Erythroblast (primary cell): Measurements from ENCODE around the gene CMTM7.

Experiments used
- GATA1 ChIP-seq: IDR thresholded peaks from 2 replicates; pipeline ENCODE4 v1.6.1; 2011; ENCODE audit warnings: low read depth, mild to moderate bottlenecking, control low read depth, low read length, moderate library complexity
- POLR2A ChIP-seq: IDR thresholded peaks from 2 replicates; pipeline ENCODE4 v1.6.1; 2011; ENCODE audit warnings: mild to moderate bottlenecking, low read length

DNA sequence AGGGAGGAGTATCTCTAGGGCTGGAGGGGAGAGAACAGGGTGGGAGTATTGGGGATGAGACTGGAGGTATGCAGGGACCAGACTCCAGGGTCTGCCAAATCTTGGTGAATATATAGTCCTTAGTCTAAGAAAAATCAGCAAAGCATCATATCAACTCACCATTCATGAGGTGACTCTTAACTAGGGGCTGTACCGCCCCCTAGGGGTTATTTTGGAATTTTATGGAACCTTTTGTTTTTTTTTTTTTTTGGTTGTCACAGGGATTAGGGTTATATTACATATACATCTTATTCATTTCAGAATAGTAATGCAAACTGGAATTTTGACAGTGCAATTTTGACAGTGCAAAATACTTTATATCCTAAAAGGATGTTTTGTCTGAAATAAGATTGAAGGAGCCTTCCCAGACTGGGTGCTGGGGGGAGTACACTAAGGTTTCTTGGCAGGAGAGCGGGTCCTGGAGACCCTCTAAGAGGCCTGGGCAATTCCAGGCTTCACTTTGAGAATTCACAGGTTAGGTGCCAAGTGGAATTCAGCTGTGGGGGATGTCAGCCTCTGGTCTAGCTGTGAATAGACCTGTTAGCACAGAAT is 7.5 kb downstream of the CMTM7 start:
- TF ChIP-seq POLR2A (no peak), GATA1 (no peak)
